HCT116 (cell line): ENCODE results near the gene PPP6R3. TPM values are rescaled to one million over a fixed set of nuclear protein-coding genes. Genes with fewer than 3 reads are reported as not detected.

Source experiments
- ATAC-seq: fragments of 200-7000 bp; cut with Tn5 transposase; 2 replicates; pipeline ENCODE4 v1.9.1; 2020; ENCODE audit warnings: mild to moderate bottlenecking, moderate library complexity
- BruUV-seq: library from RNA; stranded (reverse); fragments of 400-500 nt; replicated peaks from 2 replicates; lab custom pipeline; 2021; lab: Mats Ljungman, UMichigan
- CTCF ChIA-PET: fragments of 300-600 bp; sonication (Branson Sonifier 250); formaldehyde crosslinking; loops from one replicate; lab custom pipeline; 2021; ENCODE audit warnings: antibody characterized with exemption; lab: Charles Lee
- POLR2A ChIA-PET: fragments of 300-600, 350-600 bp; sonication (Branson Sonifier 250); formaldehyde crosslinking; loops from one replicate; lab custom pipeline; 2021; ENCODE audit warnings: antibody characterized with exemption; lab: Charles Lee
- RAD21 ChIA-PET, 2 experiments: fragments of 300-600 bp; sonication (Branson Sonifier 250); formaldehyde crosslinking; loops; one replicate each; lab custom pipeline; 2023; ENCODE audit warnings: low total read pairs in 2 of 2; ENCODE audit not compliant: uncharacterized antibody in 2 of 2, unreplicated experiment in 2 of 2, low non-redundant PET in 1 of 2; lab: Charles Lee
- DNase-seq: peaks from one replicate; pipeline ENCODE4 v3.0.0-alpha.2; 2010; ENCODE audit warnings: low read depth, low spot score
- H2AFZ ChIP-seq: fragments of 200-600 bp; shearing (Covaris generic), sonication (generic); 2 replicates; pipeline ENCODE4 v1.6.1; 2017; ENCODE audit warnings: low read depth, mixed run types, mixed read lengths, antibody characterized with exemption, low read length; ENCODE audit not compliant: poor library complexity, severe bottlenecking
- H3K27ac ChIP-seq: 2 replicates; pipeline ENCODE4 v1.5.1; 2012; ENCODE audit warnings: low read depth, low read length
- H3K27me3 ChIP-seq: fragments of 200-600 bp; sonication (generic); 2 replicates; pipeline ENCODE4 v1.6.1; 2016; ENCODE audit warnings: mixed run types, low read length, mixed read lengths; ENCODE audit not compliant: insufficient read depth
- H3K36me3 ChIP-seq, 2 experiments: fragments of 200-500 bp in 1 of 2; fragments of 200-600 bp in 1 of 2; sonication (Bioruptor generic) in 1 of 2; sonication (generic) in 1 of 2; 2 replicates each; pipeline versions ENCODE4 v1.5.1 to v1.6.1; 2014 to 2016; ENCODE audit warnings: low read length in 2 of 2, inconsistent platforms in 1 of 2, mixed read lengths in 1 of 2, mixed run types in 1 of 2; ENCODE audit not compliant: insufficient read depth in 2 of 2, control insufficient read depth in 1 of 2
- H3K4me1 ChIP-seq, 2 experiments: fragments of 200-600 bp in 1 of 2; sonication (generic) in 1 of 2; 2 replicates each; pipeline versions ENCODE4 v1.5.1 to v1.6.1; 2012 to 2017; ENCODE audit warnings: low read length in 2 of 2, inconsistent platforms in 1 of 2, mild to moderate bottlenecking in 1 of 2, mixed read lengths in 1 of 2, mixed run types in 1 of 2, moderate library complexity in 1 of 2; ENCODE audit not compliant: insufficient read depth in 2 of 2, control insufficient read depth in 1 of 2
- H3K4me2 ChIP-seq: fragments of 200-600 bp; sonication (generic); 2 replicates; pipeline ENCODE4 v1.6.1; 2017; ENCODE audit warnings: mixed run types, low read length, mixed read lengths
- H3K4me3 ChIP-seq, 2 experiments: fragments of 200-600 bp in 1 of 2; sonication (generic) in 1 of 2; replicated peaks in 1 of 2; 2 replicates each; pipeline ENCODE4 v1.5.1; 2011 to 2016; ENCODE audit warnings: low read length in 2 of 2, control low read depth in 1 of 2, low read depth in 1 of 2, mild to moderate bottlenecking in 1 of 2, mixed read lengths in 1 of 2, mixed run types in 1 of 2
- H3K79me2 ChIP-seq: fragments of 200-600 bp; sonication (generic); 2 replicates; pipeline ENCODE4 v1.6.1; 2017; ENCODE audit warnings: mild to moderate bottlenecking, mixed run types, low read length, moderate library complexity, mixed read lengths; ENCODE audit not compliant: insufficient read depth
- H3K9ac ChIP-seq: fragments of 200-600 bp; sonication (generic); 2 replicates; pipeline ENCODE4 v1.6.1; 2016; ENCODE audit warnings: low read length, mixed read lengths
- H3K9me2 ChIP-seq: fragments of 200-600 bp; sonication (generic), shearing (Covaris generic); 2 replicates; pipeline ENCODE4 v1.6.1; 2017; ENCODE audit warnings: mixed run types, mild to moderate bottlenecking, moderate library complexity; ENCODE audit not compliant: insufficient read depth
- H3K9me3 ChIP-seq, 2 experiments: fragments of 200-500 bp in 1 of 2; fragments of 200-600 bp in 1 of 2; sonication (Bioruptor generic) in 1 of 2; sonication (generic) in 1 of 2; 2 replicates each; pipeline ENCODE4 v1.6.1; 2014 to 2017; ENCODE audit warnings: low read length in 2 of 2, mixed read lengths in 2 of 2, inconsistent platforms in 1 of 2, low read depth in 1 of 2, mild to moderate bottlenecking in 1 of 2, mixed run types in 1 of 2, moderate library complexity in 1 of 2; ENCODE audit not compliant: control insufficient read depth in 1 of 2, insufficient read depth in 1 of 2
- H4K20me1 ChIP-seq: fragments of 200-600 bp; sonication (generic), shearing (Covaris generic); 2 replicates; pipeline ENCODE4 v1.6.1; 2017; ENCODE audit warnings: mixed run types, mild to moderate bottlenecking, moderate library complexity; ENCODE audit not compliant: insufficient read depth
- CBX3 ChIP-seq: IDR thresholded peaks from 2 replicates; pipeline ENCODE4 v1.6.1; 2012; ENCODE audit warnings: low read depth
- CEBPB ChIP-seq: IDR thresholded peaks from 2 replicates; pipeline ENCODE4 v1.6.1; 2012; ENCODE audit warnings: low read depth
- EGR1 ChIP-seq: IDR thresholded peaks from 2 replicates; pipeline ENCODE4 v1.6.1; 2012; ENCODE audit warnings: low read depth
- EZH2 ChIP-seq: fragments of 200-600 bp; sonication (generic); IDR thresholded peaks from 2 replicates; pipeline ENCODE4 v1.6.1; 2017; ENCODE audit warnings: antibody characterized with exemption, mixed run types
- EZH2phosphoT487 ChIP-seq: fragments of 200-600 bp; IDR thresholded peaks from 2 replicates; pipeline ENCODE4 v1.6.1; 2018; ENCODE audit warnings: antibody characterized with exemption, borderline replicate concordance
- POLR2A ChIP-seq: IDR thresholded peaks from 2 replicates; pipeline ENCODE4 v1.7.0; 2011; ENCODE audit warnings: borderline replicate concordance; ENCODE audit not compliant: insufficient read depth, insufficient read length; ENCODE audit errors: extremely low read depth
- SIN3A ChIP-seq: IDR thresholded peaks from 2 replicates; pipeline ENCODE4 v1.6.1; 2012; ENCODE audit warnings: low read depth
- YY1 ChIP-seq: IDR thresholded peaks from 2 replicates; pipeline ENCODE4 v1.6.1; 2011; ENCODE audit warnings: low read length, low read depth, moderate library complexity, mild to moderate bottlenecking; ENCODE audit not compliant: insufficient replicate concordance; ENCODE audit errors: extremely low read depth
- ZFX ChIP-seq: fragments of 450-650 bp; IDR thresholded peaks from 2 replicates; pipeline ENCODE4 v1.6.1; 2017
- intact Hi-C: fragments of 100-400 bp; cut with micrococcal nuclease; formaldehyde crosslinking; loops from 2 replicates; pipeline ENCODE4 v1.10.0; 2022
- total RNA-seq: library from RNA; stranded (reverse); gene quantifications from one replicate; pipeline ENCODE4 v1.2.1, GENCODE V29; 2021; ENCODE audit not compliant: unreplicated experiment
- TF ChIP-seq, protein P1 (sequence below): IDR thresholded peaks from 2 replicates; pipeline ENCODE4 v1.6.1; 2012
- TF ChIP-seq, protein P2 (sequence below), 3 experiments: fragments of 200-600 bp in 1 of 3; sonication (generic) in 1 of 3; IDR thresholded peaks in 2 of 3; conservative IDR thresholded peaks in 1 of 3; 2 replicates each; pipeline ENCODE4 v1.5.1; 2012 to 2017; ENCODE audit warnings: low read depth in 2 of 3, low read length in 2 of 3, antibody characterized with exemption in 1 of 3, borderline replicate concordance in 1 of 3, control low read depth in 1 of 3, mild to moderate bottlenecking in 1 of 3, mixed read lengths in 1 of 3, mixed run types in 1 of 3, moderate library complexity in 1 of 3; ENCODE audit not compliant: insufficient read depth in 1 of 3

PPP6R3 gene
- total RNA-seq, 1 experiment from 2014 or later, result 113 TPM

DNA sequence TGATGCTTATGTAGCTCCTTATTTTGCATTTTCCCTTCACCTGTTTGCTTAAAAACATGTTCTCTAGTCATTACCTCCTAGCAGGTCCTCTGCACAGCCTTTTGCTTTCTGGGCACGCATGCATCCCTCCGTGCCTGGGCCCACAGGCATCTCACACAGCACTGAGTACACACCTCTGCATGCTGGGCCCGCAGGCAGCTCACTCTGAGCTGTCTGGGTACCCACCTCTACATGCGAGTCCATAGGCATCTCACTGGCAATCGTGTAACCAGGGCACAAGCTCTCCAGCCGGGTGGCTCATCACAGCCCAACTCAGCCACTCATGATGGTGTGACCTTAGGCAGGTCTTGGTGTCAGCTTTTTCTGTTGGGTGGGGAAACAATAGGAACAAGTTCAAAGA lies 155.1 kb downstream of the PPP6R3 start:
- Histone ChIP-seq H3K4me1 (no peaks in the 10 kb centered on the region), H2AFZ (no peak overlapping the region), H3K9me2 (no peaks in the 10 kb centered on the region), H4K20me1 (no peaks in the 10 kb centered on the region), H3K27me3 (no peaks in the 10 kb centered on the region), H3K36me3 (peaks cover 21 to 24% of the 10 kb centered on the region in 2 experiments; a peak in 3 of 4 replicates), H3K4me2 (no peak overlapping the region), H3K79me2 (no peaks in the 10 kb centered on the region), H3K27ac (no peak overlapping the region), H3K4me3 (no peak overlapping the region), H3K9me3 (no peaks in the 10 kb centered on the region), H3K9ac (no peak overlapping the region)
- DNase-seq (no peak), ATAC-seq (no peak)
- intact Hi-C loops, result no loop called here
- ChIA-PET CTCF (no interaction called here), RAD21 (no interaction called here), POLR2A (no interaction called here)
- TF ChIP-seq SIN3A (no peak), EZH2 (no peak)
- no TSS peak for BruUV-seq

DNA sequence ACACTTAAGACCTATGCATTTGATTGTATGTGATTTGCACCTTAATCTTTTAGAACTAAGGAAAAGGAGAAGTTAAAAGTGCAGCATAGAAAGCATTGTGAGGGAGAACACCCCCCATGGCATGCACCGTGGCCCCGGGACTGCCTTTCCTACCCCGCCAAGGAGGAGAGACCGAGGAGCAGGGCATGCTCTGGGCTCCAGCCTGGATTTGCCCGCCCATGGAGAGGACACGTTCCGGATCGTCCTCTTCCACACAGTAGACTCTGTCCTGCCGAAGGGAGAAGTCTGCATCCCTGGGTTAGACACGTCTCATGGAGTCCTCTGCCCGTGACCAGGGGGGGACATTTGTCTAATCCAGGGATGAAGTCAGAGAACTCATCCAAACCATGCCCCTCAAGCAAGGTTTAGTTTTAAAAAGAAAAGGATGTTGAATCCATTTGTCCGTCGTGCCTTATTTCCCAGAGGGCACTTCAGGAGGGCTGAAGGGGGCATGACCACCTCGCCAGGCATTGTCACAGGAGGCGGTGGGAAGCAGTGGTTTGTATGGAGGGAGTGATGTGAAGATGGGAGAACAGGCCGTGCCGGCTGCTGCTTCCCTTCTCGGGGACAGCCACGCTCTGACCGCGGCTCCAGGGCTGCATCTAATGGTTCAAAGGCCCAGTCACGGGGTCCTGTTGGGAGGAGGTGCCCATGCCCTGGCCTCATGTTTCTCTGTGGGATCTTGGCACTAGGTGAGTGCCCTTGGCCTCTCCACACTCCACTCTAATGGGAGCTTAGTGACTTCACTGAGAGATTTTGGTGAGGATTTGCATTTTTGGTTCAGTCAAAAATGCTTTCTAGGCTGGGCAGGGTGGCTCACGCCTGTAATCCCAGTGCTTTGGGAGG lies 157.6 kb downstream of the PPP6R3 start:
- ATAC-seq (0 out of 2 replicates have a peak, but pooled peaks have one; percentile 35), DNase-seq (no peak)
- no peak overlapping the region for H2AFZ ChIP-seq
- no peaks in the 10 kb centered on the region for H3K4me1 ChIP-seq
- H3K4me3 ChIP-seq, result no peak overlapping the region
- TF ChIP-seq, protein P1, sequence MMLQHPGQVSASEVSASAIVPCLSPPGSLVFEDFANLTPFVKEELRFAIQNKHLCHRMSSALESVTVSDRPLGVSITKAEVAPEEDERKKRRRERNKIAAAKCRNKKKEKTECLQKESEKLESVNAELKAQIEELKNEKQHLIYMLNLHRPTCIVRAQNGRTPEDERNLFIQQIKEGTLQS, result no peak
- TF ChIP-seq POLR2A (no peak), EGR1 (no peak), CBX3 (no peak), ZFX (no peak), YY1 (no peak), CEBPB (no peak), EZH2phosphoT487 (no peak)
- TF ChIP-seq, protein P2, sequence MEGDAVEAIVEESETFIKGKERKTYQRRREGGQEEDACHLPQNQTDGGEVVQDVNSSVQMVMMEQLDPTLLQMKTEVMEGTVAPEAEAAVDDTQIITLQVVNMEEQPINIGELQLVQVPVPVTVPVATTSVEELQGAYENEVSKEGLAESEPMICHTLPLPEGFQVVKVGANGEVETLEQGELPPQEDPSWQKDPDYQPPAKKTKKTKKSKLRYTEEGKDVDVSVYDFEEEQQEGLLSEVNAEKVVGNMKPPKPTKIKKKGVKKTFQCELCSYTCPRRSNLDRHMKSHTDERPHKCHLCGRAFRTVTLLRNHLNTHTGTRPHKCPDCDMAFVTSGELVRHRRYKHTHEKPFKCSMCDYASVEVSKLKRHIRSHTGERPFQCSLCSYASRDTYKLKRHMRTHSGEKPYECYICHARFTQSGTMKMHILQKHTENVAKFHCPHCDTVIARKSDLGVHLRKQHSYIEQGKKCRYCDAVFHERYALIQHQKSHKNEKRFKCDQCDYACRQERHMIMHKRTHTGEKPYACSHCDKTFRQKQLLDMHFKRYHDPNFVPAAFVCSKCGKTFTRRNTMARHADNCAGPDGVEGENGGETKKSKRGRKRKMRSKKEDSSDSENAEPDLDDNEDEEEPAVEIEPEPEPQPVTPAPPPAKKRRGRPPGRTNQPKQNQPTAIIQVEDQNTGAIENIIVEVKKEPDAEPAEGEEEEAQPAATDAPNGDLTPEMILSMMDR (IDR thresholded peaks at IDR 0.05 in 2 of 3, conservative IDR thresholded peaks at IDR 0.05 in 1 of 3; ENCODE audit: borderline replicate concordance in 1 of 3, insufficient read depth in 1 of 3, low read depth in 2 of 3, low read length in 2 of 3), result no peak
- H3K36me3 ChIP-seq, result peaks cover 10 to 12% of the 10 kb centered on the region in 2 experiments; a peak in 3 of 4 replicates
- no peak overlapping the region for H3K27ac ChIP-seq
- H3K4me2 ChIP-seq, result no peak overlapping the region
- no peaks in the 10 kb centered on the region for H3K9me3 ChIP-seq
- no peak overlapping the region for H3K9ac ChIP-seq
- intact Hi-C loops, result no loop called here
- H4K20me1 ChIP-seq, result no peaks in the 10 kb centered on the region
- RAD21 ChIA-PET, result no interaction called here
- no peaks in the 10 kb centered on the region for H3K27me3 ChIP-seq
- POLR2A ChIA-PET, result interaction anchor here (0.6 kb wide), 1 partner anchor 137 kb away, joined by 3 read pairs; no protein-coding TSS in a partner anchor
- no peaks in the 10 kb centered on the region for H3K79me2 ChIP-seq
- no peaks in the 10 kb centered on the region for H3K9me2 ChIP-seq
- CTCF ChIA-PET, result no interaction called here
- BruUV-seq, result no TSS peak
